GM21529 (cell line): ENCODE measurements around the gene SYNDIG1.

Source experiments
- ATAC-seq: cut with Tn5 transposase; IDR thresholded peaks from one replicate; pipeline ENCODE4 v1.9.1; 2021; ENCODE audit not compliant: unreplicated experiment

SYNDIG1 gene

GRCh38 chr20:24669701-24670100, 200.3 kb downstream of the SYNDIG1 start:
- no peak for ATAC-seq

- no peak for ATAC-seq
Observed at GRCh38 chr20:24670341-24670872, 201.0 kb downstream of the SYNDIG1 start.

GRCh38 chr20:24670981-24671380, 201.6 kb downstream of the SYNDIG1 start:
- no peak for ATAC-seq

GRCh38 chr20:24672181-24672880, 202.9 kb downstream of the SYNDIG1 start:
- no peak for ATAC-seq

GRCh38 chr20:24672886-24673677, 203.7 kb downstream of the SYNDIG1 start:
- no peak for ATAC-seq

GRCh38 chr20:24673678-24674570, 204.5 kb downstream of the SYNDIG1 start:
- no peak for ATAC-seq

GRCh38 chr20:24674921-24675605, 205.6 kb downstream of the SYNDIG1 start:
- ATAC-seq, result no peak

- no peak for ATAC-seq
Observed at GRCh38 chr20:24675651-24676352, 206.4 kb downstream of the SYNDIG1 start.

GRCh38 chr20:24676353-24676977, 207.0 kb downstream of the SYNDIG1 start:
- ATAC-seq, result no peak

- no peak for ATAC-seq
Observed at GRCh38 chr20:24676978-24677370, 207.5 kb downstream of the SYNDIG1 start.

GRCh38 chr20:24677626-24678315, 208.3 kb downstream of the SYNDIG1 start:
- no peak for ATAC-seq

GRCh38 chr20:24678351-24679106, 209.1 kb downstream of the SYNDIG1 start:
- ATAC-seq, result no peak

- ATAC-seq, result no peak
Observed at GRCh38 chr20:24679448-24680047, 210.1 kb downstream of the SYNDIG1 start.

GRCh38 chr20:24681634-24682495, 212.4 kb downstream of the SYNDIG1 start:
- ATAC-seq, result no peak

- no peak for ATAC-seq
Observed at GRCh38 chr20:24682496-24682985, 213.1 kb downstream of the SYNDIG1 start.

GRCh38 chr20:24683676-24684075, 214.2 kb downstream of the SYNDIG1 start:
- no peak for ATAC-seq

GRCh38 chr20:24684421-24684871, 215.0 kb downstream of the SYNDIG1 start:
- ATAC-seq, result no peak
